ENCODE data around the gene DOCK7.

Gene DOCK7

GRCh38 chr1:62405247-62405646, 282.9 kb downstream of the DOCK7 start:
- DNase-seq = no peak
